Glomerular endothelial cell (primary cell): ENCODE measurements around the gene MAP3K4. TPM values are rescaled to one million over a fixed set of nuclear protein-coding genes. Genes with fewer than 3 reads are reported as not detected.

Source experiments
- DNase-seq: peaks from one replicate; pipeline ENCODE4 v3.0.0-alpha.2; 2011; ENCODE audit warnings: low read depth, low spot score; ENCODE audit errors: extremely low read depth
- total RNA-seq: library from RNA; depleted of rRNA; stranded (reverse); fragments of >200 nt; gene quantifications from 2 replicates; pipeline ENCODE4 v1.2.3, GENCODE V29; 2015

The MAP3K4 gene
- total RNA-seq, 1 donor from 2014 or later = 17.0 TPM

DNA sequence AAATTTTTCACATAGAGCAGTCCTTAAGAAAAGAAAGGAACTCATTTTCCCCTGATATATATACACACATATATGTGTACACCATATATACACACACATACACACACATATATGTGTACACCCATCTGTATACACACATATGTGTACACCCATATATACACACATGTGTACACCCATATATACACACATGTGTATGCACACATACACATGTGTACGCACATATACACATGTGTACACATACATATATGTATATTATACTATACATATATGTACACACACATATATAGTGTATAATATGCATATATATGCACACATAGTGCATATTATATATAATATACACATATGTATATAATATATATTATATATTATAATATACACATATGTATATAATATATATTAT is 9.1 kb downstream of the MAP3K4 start:
- no peak for DNase-seq

DNA sequence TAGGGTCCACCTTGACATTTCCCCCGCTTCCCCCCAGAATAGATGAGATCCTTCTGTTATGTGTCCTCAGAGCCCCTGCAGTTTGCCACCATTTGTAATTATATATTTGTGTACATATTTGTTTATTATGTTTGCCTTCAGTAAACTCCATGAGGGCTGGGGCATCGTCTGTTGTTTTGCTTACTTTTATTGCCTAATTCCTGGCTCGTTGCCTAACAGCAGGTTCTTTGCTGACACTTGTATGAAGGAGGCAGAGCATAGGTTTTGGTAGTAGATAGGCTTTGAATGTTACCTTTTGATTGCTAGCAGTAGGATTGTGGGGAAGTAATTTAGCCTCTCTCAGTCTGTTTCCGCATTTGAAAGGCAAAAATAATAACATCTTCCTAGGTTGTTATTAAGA is 9.9 kb downstream of the MAP3K4 start:
- DNase-seq = no peak

- no peak for DNase-seq
These were observed 11.8 kb downstream of the MAP3K4 start for GRCh38 chr6:161003336-161003735.

DNA sequence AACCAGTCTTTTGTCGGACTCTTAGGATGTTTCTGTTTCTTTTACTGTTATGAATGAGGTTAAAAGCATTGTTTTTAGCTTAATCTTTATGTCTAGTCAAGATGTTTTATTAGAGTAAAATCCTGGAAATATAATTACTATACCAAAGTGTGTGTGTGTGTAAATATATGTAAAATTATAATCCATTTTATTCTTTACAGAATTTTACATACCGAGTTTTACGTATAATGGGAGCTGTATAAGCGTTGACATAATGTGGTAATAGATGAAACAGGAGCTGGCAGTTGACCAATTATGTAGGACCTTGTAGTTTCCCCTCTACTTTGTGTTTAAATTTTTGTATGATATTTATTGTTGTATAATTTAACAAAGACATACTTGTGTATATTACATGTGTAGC is 16.7 kb downstream of the MAP3K4 start:
- DNase-seq = no peak

- no peak for DNase-seq
These were observed 18.4 kb downstream of the MAP3K4 start for GRCh38 chr6:161009991-161010390.

DNA sequence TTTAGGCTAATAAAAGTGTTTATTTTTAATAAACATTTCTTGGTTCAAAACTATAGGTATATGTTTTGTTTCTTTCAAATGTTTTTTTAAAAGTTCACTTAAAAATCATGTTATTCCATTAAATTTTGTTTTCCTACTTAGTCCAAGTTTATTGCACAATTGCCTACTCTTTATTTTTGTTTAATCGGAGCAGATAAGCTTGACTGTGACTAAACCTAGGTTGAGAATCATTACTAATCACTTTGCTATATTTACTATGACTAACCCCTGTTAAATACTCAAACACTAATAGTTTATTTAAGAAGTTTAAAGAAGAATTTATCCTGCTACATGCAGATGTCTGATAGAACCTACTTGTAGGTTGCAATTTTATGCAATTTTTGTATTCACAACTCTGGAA is 18.8 kb downstream of the MAP3K4 start:
- no peak for DNase-seq

GRCh38 chr6:161011492-161012480 is 20.2 kb downstream of the MAP3K4 start:
- DNase-seq = no peak

- DNase-seq = no peak
These were observed 22.1 kb downstream of the MAP3K4 start for GRCh38 chr6:161013695-161014094.

- no peak for DNase-seq
These were observed 26.4 kb downstream of the MAP3K4 start for GRCh38 chr6:161017766-161018564.

GRCh38 chr6:161019324-161019839 is 27.8 kb downstream of the MAP3K4 start:
- DNase-seq = no peak

- no peak for DNase-seq
These were observed 30.0 kb downstream of the MAP3K4 start for GRCh38 chr6:161021543-161021942.

- no peak for DNase-seq
These were observed 30.6 kb downstream of the MAP3K4 start for GRCh38 chr6:161021998-161022743.

DNA sequence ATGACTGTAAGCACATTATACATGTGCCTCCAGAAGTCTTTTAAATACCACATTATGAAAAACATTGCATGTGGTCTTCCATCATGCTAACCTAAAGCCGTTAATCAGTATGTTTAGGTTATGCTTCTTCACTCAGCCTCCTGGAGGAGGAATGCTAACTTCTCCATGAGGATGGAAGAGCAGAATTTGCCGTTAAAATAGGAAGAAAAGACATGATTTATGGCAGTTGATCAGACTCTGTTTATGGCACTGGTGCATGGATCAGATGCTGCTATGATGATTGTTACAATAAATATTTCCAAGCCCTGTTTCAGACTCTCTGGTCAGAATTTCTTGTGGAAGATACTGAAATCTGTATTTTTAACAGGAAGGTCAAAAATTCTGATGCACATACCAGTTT is 31.7 kb downstream of the MAP3K4 start:
- DNase-seq = no peak

DNA sequence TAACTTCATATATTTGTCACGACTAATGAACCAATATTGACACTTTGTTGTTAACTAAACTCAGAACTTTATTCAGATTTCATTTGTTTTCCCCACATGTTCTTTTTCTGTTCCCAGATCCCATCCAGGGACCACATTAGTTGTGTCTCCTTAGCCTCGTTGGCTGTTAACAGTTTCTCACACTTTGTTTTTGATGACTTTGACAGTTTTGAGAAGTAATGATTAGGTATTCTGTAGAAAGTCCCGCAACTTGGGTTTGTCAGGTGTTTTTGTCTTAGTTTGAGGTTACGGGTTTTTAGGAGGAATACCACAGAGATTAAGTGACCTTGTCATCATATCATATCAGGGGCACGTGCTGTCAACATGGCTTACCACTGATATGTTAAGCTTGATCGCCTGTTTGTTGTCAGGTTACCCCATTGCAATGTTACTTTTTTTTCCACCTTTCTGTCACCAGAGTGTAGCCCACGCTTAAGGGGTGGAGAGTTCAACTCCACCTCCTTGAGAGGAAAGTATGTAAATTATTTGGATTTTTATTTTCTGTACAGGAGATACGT is 32.9 kb downstream of the MAP3K4 start:
- no peak for DNase-seq

DNA sequence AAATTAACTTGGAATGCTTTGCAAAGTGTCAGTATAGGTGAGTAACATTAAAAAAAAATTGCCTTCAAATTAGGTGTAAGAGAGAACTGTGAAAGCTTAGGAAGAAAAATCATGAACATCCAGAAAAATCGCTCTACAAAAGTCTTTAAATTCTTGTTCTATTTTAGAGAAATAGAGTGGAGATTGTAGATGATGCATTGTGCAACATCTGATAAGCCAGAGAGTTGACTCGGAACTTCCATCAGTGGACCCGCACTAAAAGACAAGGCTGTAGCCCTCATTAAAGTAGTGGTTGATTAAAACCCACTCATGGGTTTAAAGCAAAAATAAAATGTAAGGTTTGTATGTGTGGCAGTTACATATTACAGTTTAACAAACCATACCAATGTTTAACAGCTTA is 35.8 kb downstream of the MAP3K4 start:
- no peak for DNase-seq

DNA sequence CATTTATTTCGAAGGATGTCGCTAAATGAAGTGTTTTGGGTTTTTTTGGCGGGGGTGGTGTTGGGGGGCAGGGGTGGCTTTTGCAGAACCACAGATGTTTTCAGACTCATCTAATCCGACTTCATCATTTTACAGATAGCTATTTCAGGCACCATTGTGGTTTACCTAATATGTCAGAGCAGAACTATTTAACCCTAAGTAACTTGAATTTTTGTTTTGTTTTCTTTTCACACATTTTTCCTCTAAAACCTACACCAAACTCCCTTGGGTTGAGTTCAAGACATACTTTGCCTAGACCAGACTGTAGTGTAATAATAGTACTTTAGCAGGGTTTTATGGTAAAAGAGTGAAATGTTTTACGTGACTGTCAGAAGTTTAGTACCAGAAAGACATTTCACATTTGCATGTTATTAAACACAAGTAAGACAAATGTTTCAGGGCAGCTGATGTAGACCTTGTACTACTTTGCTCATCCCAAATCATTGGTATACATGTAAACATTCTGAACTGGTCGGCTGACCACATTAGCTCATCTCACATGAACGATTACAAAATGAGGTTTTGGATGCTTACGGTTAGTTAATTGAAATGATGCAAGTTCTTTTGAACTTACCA is 37.7 kb downstream of the MAP3K4 start:
- no peak for DNase-seq

GRCh38 chr6:161031721-161032495 is 40.3 kb downstream of the MAP3K4 start:
- DNase-seq = no peak

DNA sequence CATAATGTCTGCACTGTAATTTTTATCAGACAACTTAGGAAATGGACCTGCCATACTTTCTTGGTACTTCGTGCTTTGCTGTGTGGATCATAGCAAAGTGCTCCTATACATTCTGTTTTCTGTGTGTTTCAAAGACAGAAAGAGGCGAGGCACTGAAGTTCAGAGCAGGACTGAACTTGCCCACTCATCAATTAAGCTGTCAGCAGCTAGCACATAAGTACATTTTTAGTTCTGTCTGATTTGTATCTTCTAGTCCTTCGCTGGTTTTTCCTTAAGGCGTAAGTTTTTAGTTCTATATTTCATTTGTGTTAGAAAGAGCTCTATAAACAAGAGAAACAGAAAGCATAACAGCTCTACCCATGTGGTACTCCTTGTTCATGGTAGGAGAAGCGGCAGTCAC is 42.1 kb downstream of the MAP3K4 start:
- no peak for DNase-seq
